DMS79 treated with DMSO at 0.1 percent for 48 hours (cell line): Measurements from ENCODE around the gene FNTB.

Experiments used
- DNase-seq: peaks from one replicate; lab custom pipeline; 2025; lab: John Stamatoyannopoulos, UW

The FNTB gene

DNA sequence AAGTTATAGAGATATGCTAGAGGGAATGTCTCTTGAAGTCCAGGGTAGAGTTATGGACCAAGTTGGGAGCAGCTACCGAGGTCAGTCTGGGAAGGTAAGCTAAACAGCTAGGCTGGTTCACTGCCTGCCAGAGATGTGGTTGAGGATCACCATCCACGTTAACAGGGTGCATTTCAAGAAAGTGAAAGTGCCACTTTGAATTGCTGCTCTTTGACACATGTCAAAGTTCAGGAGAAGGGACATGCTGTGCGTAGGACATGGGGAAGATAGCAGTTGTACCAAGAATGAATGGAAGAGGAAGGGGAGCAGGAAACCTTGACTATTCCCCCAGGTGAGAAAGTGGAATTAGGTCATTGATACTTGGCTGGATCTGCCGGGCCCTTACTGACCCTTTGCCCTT lies 66.1 kb downstream of the FNTB start:
- DNase-seq = no peak

DNA sequence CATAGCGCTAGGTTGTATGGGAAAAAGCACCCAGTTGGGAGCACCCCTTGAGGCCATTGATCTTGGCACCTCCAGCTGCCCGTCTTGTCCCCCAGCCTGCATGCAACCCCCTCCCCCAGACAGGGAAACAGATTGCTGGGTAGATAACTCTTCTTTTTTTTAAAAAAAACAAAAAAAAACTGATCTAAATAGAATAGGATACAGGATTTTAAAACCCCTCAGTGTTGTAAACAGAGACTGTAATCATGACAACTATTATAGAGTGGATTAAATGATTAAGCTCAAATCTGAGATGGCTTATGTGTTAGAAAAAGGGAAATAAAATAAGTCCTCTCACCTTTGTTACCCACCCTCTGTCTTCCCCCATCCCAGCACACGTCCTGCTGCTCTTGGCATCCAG lies 66.8 kb downstream of the FNTB start:
- DNase-seq = no peak

DNA sequence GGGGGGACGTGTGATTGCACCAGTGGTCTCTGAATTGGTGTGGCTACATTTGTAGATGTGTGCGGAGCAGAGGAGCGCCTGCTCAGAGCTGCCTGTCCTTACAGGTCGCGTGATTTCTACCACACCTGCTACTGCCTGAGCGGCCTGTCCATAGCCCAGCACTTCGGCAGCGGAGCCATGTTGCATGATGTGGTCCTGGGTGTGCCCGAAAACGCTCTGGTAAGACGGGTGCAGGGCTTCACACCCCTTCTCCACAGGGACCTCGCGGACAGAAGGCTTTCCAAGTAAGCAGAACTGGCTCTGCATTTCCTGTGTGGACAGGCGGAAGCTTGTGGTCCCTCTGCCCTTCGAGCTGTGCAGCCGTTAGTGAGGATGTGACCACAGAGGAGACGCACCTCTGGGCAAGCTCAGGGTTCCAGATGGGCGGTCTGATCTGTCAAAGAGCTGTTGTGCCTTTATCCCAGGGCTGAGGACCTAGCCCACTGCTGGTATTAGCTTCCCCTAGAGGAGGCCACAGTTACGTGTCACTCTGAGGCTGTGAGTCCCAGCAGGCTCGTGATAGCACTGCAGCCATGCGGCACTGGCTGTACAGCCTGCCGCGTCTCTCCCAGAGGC lies 67.9 kb downstream of the FNTB start:
- DNase-seq = no peak

DNA sequence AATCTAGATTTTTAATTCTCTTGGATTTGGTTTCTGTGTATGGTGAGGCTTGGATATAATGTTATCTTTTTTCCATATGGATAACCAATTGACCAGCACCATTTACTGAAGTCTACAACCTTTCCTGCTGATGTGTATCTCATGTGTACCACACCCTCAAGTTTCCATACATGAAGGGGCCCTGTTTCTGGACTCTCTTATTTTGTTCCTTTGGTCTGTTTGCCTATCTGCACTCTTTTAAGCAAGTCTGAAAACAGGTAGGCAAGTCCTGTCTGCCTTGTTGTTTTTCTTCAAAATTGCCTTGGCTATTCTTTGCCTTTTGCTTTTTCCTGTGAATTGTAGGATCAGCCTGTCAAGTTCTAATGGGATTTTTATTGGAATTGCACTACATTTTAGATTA lies 71.0 kb downstream of the FNTB start:
- no peak for DNase-seq

DNA sequence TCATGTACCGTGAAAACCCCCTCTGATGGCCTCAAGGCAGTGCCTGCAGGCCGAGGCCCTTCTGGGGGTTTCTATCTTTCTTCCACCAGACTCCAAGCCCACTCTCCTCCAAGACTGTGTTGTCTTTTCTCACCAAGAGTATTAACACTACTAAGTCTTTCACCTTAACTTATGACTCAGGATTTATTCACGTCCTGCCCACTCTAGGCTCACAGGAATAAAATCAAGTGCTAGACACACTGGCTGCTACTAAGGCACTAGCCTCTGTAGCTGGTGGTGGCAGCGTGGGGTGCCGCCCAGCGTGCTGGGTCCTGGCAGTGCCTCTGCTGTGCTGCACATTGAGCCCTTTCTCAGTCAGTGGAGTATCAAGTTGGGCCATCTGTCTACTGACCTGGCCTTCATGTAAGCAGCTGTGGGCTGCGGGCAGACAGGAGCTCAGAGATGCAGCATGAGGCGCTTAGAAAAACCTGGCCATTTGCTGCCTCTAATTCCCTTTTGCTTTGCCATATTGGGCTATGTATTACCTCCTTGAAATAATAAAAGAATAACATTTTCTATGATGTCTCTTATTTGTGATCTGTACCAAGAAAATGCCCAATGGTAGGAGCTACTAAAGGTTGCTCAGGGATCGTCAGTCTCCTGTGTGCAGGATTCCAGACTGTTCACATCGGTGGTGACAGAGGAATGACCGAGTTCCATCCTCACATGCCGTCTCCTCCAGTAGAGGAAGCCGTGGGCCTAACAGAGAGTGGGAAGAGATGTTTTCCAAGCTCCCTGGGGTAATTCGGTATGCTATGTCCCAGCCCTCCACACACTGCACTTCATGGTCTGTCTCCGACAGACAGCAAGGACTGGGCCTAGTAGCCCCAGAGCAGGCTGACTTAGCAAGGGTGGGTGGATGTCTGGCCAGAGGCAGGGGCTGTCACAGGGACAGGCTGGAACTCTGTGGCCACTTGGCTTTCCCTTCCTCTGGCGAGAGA lies 75.7 kb downstream of the FNTB start:
- no peak for DNase-seq

DNA sequence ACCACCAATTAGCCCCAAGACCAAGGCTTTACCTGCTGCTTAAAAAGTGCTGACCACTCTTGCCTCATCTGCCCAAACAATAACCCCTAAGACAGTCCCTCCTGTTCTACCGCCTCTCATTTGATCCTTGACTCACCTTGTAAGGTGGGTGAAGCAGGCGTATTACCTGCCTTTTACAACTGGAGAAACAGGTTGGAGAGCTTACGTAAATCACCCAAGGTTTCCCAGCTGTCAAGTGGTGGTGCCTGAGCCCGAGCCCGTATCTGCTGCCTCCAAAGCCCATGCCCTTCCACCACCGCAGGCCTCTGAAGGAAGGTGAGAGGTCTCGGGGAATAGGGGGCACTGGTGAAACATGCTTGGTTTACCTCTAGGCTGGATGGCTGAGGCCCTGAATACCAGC lies 79.0 kb downstream of the FNTB start:
- DNase-seq = no peak

DNA sequence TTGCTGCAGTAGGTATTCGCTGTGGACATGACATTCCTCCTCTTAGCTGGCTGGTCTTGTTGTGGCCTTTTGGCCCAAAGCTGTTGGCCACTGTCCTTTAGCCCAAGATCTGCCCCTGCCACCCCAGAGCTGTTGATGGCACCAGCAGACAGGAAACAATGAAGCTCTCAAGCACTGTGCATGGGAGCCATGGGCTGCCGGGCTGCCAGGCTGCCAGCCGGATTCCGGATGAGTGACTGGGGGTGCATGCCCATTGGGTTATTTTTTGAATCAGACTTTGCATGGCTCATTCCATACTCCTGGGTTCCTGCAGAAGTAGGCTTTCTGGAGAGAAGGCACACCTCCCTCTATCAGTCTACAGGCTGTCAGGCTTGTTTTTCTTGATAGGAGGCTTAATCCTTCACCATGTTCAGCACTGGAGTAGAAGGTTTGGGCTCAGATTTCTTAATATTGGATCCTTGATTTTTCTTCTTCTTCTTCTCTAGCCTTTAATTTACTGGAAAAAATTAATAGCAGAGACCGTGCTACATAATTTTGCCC lies 83.2 kb downstream of the FNTB start:
- no peak for DNase-seq

DNA sequence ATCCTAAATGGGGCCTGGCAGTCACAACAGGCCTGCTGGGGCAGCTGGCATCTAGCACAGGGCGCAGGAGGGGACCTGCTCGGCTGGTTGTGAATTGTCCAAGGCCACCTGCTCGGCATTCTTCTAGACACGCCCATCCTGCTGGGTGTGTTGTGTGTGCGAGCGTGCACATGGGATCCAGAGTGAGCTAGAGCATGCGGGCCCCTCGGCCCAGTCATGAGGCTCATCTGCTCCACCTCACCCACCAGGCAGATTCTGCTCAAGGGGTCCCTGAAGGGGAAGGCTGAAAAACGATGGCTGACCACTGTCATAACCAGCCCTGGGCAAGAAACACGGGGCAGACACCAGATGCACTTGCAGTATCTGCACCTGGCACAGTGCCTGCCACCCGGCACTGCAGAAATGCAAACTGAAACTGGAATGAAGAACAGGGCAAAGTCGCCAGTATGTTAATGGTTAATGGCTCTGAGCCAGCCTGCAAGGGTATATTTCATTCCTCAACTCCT lies 83.8 kb downstream of the FNTB start:
- peak; percentile 92 for DNase-seq

DNA sequence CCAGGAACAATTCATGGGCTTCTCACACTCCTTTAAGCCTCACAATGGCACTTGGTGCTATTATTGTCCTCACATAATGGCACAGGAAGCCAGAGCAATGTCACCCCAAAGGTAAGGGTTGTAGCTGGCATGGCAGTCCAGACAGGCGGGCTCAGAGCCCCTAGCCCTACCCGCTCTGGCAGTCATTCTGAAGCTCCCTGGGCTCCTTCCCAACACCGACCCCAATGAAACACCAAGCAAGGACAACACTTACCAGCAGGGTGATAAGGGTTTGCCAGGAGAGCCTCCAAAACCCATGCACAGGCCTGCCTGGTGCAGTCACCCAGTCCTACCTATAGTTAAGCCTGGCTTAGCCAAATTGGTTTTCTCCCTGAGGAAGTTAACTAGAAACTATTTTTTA lies 84.8 kb downstream of the FNTB start:
- no peak for DNase-seq

DNA sequence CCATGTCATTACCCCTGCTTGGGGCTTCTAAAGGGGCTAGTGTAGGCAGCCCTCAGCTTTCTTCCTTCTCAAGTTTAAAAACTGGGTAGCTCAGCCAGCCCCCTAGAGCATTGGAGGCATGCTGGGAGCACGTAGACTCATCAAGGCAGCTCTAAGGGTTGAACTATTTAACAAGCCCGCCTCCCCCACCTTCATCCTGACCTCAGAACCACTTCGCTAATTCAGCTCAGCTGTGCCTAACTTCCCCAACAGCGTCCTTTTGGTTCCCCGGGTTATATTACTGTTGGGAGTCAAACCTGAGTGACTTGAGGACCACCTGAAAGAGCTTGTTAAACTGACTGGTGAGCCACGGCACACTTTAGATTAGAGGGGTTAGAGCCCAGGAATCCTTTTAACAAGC lies 85.6 kb downstream of the FNTB start:
- no peak for DNase-seq

DNA sequence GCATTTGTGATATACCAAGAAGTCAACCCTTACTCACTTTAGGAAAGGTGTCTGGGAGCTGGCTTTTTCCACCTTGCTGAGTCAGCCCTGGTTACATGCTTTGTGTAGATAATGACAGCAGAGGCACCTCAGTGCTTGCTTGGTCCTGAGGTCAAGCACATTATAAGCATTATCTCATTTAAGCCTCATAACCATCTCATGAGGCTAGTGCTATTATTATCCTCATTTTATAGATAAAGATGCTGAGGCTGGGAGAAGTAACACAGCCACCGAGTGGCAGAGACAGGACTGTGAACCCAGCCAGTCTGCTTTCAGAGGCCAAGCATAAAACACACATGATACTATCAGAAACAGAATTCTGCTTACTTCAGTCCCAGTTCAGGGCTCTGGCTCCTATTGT lies 86.2 kb downstream of the FNTB start:
- DNase-seq = no peak

DNA sequence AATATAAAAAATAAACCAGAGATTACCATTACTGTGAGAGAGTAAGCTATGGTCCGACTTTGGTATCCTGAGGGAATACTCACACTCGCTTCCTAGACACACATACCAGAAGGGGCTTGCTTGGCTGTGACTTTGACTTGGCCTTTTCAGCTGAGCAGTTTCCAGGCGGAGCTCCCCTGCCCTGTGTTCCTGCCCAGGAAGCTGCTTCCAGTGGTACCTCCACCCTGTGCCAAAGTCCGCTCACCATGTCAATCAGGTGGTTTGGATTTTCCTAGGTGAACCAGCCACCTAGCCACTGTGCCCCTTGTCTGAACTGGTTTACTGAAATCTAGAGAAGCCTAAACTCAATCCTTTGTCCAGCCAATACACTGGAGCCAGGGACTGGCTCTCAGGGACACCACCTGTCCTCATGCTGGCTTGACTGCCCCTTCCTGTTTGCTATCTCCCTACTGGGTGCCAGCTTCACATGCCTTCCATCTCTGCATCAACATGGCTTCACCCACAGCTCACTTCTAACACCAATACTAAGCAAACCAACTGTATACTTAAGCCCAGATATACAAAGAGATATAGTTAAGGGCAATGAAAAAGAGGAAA lies 87.0 kb downstream of the FNTB start:
- no peak for DNase-seq

DNA sequence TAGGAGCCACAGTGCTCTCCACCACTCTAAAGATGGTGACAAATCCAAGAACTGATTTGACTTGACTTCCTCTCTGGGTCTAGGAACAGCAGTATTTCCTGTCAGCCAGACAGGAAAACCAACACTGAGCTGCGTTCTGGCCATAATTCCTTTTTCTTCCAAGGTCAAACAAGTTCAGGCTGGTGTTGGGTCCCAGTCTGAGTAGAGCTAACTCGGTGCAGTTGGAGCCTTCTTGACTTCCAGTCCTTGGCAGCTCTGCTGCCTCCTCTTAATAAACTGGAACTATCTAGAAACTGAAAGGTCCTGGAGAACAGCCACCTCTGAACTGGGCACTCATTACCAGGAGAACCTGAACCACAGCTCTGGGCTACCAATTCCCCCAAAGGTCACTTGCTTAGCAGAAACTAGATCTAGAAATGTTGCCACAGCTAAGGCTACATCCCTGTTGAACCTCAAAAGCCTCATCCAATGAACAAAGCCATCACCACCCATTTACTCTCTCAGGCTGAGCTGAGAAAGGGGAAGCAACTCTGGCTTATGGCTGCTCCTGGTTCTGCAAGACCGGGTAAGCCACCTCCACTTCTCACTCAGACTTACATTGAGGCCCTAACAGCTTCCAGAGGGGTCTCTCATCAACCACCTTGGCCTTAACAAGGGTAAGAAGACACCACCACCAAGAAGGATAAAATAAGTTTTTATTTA lies 87.9 kb downstream of the FNTB start:
- DNase-seq = no peak

DNA sequence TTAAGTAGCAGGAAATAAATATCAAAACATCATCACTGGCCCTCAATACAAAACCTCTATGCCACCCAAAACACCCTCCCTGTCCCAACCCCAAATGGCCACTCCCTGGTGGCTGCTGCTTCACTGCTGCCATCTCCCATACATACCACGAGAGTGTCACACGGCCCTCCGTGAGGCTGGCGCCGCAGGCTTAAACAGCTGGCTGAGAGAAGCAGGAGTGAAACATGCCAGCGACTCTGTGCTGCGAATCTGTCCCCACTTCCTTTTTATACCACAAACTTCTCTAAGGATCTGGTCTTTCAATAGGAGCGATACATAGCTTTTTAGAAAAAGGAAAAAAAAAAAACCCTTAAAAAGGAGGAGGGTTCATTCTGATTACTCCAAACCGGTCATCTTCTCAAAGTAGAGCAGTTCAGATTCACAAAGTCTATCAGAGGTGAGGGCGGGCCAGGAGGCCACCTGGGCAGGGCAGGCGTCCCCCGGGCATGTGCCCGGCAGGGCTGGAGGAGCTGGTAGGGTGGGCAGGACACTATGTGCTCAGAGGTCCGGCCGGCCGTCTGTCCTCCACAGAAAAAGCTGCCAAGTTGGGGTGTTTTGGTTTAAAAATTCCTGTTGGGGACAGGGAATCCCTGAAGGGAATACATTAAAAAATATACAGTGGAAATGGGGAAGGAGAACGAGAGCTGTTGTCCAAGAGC lies 89.1 kb downstream of the FNTB start:
- no peak for DNase-seq

DNA sequence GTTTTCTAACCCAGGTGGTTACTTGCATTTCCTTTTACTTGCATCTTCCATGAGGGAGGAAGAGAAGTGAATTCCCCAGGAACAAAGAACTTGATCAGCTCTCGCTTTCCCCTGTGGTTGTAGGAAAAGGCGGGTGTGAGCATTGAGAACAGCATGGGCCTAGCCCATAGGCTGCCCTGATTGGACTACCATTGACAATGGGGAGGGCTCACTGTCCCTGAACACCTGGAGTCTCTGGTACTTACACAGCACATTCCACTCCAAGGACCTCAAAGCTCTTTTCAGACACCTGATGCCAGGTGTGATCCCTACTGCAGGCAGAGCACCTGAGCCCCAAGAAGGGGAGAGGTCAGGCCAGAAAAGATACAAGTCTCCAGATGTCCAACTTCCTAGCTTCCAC lies 90.6 kb downstream of the FNTB start:
- DNase-seq = no peak

DNA sequence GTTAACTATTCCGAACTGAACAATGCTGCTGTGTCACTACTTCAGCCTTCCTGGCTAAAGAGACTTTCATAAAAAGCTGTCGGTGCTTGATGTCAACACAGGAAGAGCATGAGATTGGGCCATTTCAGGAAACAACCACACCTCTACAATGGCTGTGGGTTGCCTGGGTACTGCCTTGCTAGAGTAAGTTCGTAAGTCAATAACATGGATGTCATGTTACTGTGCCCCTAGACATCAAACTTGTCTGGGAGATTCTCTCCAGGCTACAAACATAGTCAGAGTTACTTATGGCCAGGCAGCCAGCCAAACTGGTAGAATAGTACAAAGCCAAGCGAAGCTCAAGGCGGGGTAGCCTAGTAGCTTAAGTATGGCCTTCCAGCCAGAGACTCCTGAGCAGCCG lies 92.5 kb downstream of the FNTB start:
- no peak for DNase-seq

DNA sequence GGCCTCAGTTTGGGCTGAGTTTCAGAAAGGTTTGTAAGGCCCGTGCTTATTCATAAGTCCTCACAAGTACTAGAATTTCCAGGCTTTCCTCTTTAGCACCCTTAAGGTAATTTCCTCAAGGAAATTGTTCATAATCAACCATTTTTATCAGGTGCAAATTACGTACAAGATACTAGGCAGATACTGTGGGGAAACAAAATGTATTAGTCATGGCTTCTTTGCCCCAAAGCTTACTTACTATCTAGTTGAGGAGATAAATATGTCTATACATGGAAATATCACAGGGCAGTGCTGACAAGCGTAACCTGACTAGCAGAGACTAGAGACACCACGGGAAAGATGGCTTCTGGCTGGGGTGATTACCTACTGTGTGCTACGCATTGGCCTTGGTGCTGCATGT lies 93.1 kb downstream of the FNTB start:
- no peak for DNase-seq

DNA sequence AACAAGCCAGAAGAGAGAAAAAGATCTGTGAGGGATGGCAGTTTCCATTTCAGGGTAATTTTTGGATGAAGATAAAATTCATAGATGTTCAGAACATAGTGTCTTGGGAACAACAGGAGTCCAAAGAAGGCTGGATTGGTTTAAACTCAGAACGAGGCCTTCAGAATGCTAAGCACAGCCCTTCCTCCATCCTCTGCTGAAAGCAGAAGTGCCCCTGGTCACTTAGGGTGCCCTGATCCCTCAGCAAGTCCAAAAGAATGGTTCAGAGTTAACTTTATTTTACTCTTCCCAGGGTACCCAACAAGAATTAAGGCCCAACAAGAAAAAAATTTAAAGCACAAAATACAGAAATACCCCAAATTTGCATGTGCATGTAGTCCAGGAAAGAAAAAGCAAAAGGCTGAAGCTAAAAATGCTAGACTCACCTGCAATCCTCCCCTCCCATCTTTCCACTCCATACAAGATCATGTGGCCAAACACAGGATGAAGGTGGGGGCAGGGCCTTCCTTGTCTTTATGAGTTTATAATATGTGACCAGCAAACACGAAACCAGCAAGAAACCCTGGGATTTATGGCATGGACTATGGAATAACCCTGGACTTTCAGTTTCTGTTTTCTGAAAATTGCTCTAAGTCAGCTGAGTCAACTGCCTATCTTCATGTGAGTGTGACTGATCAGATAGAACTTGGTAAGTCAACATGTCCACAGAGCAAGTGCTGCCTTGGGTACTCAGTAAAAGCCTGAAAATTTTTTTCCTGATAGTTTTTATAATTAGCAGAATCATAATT lies 94.5 kb downstream of the FNTB start:
- DNase-seq = no peak

DNA sequence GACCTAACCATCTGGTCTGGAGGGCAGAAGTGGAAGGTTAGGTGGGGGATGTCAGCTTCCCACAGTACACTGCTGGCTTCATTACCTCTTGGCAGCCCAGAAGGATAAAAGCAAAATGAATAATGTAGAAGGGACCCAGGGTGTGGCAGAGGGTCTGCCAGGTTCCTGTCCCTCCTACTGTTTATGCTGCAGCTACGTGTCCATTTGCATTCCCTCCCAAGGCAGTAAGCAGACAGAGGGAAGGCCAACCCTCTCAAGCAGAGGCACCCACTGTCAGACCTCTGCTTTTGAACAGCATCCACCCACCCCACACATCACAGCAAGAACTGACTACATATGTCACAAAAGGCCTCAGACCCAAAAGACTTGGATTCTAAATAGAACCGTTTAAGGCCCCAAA lies 96.2 kb downstream of the FNTB start:
- no peak for DNase-seq
